A673 (cell line): ENCODE measurements around the gene OGDH.

Experiments used
- EZH2 ChIP-seq: fragments of 200-600 bp; sonication (generic); IDR thresholded peaks from 2 replicates; pipeline ENCODE4 v1.6.1; 2017; ENCODE audit warnings: borderline replicate concordance, low read depth, mild to moderate bottlenecking, mixed read lengths, antibody characterized with exemption, low read length; ENCODE audit not compliant: poor library complexity, severe bottlenecking
- TF ChIP-seq, protein P1 (sequence below): fragments of 300-800, 200-600 bp; sonication (generic); conservative IDR thresholded peaks from 2 replicates; pipeline ENCODE4 v1.5.1; 2017; ENCODE audit warnings: low read depth, mild to moderate bottlenecking, antibody characterized with exemption, low read length, moderate library complexity, mixed read lengths

- TF ChIP-seq, protein P1, sequence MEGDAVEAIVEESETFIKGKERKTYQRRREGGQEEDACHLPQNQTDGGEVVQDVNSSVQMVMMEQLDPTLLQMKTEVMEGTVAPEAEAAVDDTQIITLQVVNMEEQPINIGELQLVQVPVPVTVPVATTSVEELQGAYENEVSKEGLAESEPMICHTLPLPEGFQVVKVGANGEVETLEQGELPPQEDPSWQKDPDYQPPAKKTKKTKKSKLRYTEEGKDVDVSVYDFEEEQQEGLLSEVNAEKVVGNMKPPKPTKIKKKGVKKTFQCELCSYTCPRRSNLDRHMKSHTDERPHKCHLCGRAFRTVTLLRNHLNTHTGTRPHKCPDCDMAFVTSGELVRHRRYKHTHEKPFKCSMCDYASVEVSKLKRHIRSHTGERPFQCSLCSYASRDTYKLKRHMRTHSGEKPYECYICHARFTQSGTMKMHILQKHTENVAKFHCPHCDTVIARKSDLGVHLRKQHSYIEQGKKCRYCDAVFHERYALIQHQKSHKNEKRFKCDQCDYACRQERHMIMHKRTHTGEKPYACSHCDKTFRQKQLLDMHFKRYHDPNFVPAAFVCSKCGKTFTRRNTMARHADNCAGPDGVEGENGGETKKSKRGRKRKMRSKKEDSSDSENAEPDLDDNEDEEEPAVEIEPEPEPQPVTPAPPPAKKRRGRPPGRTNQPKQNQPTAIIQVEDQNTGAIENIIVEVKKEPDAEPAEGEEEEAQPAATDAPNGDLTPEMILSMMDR = no peak
- no peak for TF ChIP-seq EZH2
Measured at GRCh38 chr7:44645254-44645653, 38.8 kb downstream of the OGDH start.
